Cortex of kidney (tissue), 1 donor: Measurements from ENCODE around the gene VASH1.

Experiments
- DNase-seq: peaks from one replicate; lab custom pipeline; 2025; lab: John Stamatoyannopoulos, UW

Gene VASH1

DNA sequence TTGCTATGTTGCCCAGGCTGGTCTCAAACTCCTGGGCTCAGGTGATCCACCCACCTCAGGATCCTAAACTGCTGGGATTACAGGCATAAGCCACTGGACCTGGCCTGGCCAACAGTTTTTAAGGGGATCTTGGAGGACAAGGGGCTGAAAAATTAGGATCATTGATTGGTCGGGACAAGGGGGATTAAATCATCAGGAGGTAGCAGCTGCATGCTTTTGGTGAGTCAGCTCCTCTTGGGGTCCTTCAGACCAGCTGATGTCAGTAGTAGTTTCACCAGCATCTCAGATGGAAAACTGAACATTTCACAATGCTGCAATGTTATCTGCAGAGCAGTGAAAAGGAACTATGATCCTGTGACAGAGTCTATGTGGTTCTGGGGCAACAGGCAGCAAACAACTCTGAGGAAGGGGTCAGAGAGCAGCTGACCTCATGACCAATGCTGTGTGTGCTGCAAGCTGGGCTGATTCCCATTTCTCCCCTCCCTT is 71.3 kb downstream of the VASH1 start:
- DNase-seq = no peak
